Spleen (tissue), 7 donors: ENCODE results near the gene ANKEF1.

Source experiments
- CTCF ChIP-seq, 11 experiments: fragments of 200-600 bp in 7 of 11; fragments of 450-650 bp in 4 of 11; sonication (generic) in 4 of 11; IDR thresholded peaks in 8 of 11; conservative IDR thresholded peaks in 3 of 11; 1 replicate in 7 of 11; 2 replicates in 4 of 11; pipeline versions ENCODE4 v1.4.0 to v1.8.0; 2016 to 2021; ENCODE audit warnings: antibody characterized with exemption in 11 of 11, inconsistent platforms in 4 of 11, mild to moderate bottlenecking in 1 of 11
- POLR2A ChIP-seq, 3 donors: fragments of 450-650 bp; IDR thresholded peaks; one replicate each; pipeline ENCODE4 v1.5.1; 2017; ENCODE audit warnings: antibody characterized with exemption in 3 of 3, mild to moderate bottlenecking in 1 of 3
- POLR2AphosphoS5 ChIP-seq, 3 donors: sonication (generic); formaldehyde crosslinking; IDR thresholded peaks; one replicate each; pipeline ENCODE4 v1.5.1; 2017; ENCODE audit warnings: antibody characterized with exemption in 3 of 3
- donor health status: DM: no; HTN: no; CAD: no; lungs with moderate emphysema.
- donor health status: DM: no; HTN: no; CAD: no.
- donor health status: DM: no; HTN: no; CAD: no.

- TF ChIP-seq CTCF (IDR thresholded peaks at IDR 0.05 in 8 of 11, conservative IDR thresholded peaks at IDR 0.05 in 3 of 11) (no peak), POLR2AphosphoS5 (IDR thresholded peaks at IDR 0.05) (no peak), POLR2A (IDR thresholded peaks at IDR 0.05) (no peak)
Observed at GRCh38 chr20:10078403-10078802, 43.6 kb downstream of the ANKEF1 start.
